Stimulated activated CD8-positive, alpha-beta memory T cell treated with anti-CD3 and anti-CD28 coated beads, Interleukin-7, amount 100 ng/mL, for 4 hours (primary cell): ENCODE data around the gene SLC30A7.
"Not testable (repeated sequence)": the region's sequence is repeated elsewhere in the genome, so short reads cannot be mapped to it uniquely, and the experiment has no call there.

Experiments
- DNase-seq, 2 donors: peaks; one replicate each; pipeline ENCODE4 v3.0.0-alpha.2; 2020; ENCODE audit warnings: low read depth in 2 of 2

SLC30A7 gene, protein sequence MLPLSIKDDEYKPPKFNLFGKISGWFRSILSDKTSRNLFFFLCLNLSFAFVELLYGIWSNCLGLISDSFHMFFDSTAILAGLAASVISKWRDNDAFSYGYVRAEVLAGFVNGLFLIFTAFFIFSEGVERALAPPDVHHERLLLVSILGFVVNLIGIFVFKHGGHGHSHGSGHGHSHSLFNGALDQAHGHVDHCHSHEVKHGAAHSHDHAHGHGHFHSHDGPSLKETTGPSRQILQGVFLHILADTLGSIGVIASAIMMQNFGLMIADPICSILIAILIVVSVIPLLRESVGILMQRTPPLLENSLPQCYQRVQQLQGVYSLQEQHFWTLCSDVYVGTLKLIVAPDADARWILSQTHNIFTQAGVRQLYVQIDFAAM

DNA sequence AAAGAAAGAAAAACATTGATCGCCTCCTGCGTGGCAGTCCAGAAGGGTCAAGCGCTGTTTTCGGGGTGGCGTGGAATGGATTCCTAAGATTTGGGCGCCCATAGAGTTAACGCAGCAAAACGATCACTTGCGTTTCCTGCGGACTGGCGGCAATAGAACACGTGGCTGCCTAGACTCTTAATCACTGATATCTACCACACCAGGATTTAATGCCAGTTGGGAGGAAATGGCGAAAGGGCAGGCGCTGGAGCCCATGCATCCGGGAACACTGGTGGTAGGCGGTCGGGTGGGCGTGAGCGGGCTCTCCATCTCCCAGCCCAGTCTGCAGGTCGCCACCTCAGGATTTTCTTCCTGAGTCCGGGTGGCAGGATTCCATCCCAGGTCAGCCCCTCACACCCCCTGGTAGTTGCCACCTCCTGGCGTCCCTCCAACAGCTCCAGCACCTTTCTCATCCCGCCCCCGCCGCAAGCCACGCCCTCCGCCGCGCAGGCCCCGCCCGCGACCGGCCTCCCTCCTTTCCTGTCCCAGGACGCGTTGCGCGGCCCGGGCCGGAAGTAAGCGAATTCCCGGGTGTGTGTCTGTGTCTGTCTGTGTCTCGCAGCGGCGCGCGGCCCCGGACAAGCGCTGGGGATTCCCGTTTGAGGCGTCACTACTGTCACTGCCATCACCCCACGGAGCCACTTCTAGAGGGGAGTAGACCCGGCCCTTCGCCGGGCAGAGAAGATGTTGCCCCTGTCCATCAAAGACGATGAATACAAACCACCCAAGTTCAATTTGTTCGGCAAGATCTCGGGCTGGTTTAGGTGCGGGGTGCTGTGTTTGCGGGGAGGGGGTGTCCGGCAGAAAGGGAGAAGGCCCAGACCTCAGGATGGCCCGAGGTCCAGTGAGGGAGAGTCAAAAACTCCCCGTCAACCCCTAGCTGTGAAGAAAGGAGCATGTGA, at the start of gene SLC30A7:
Gene SLC30A7, plus strand, starts transcription at position 551 of the 941 bp plus-strand sequence. Its CDS starts 173 bp downstream, at position 724.
- peak; percentile 93 to 95 for DNase-seq

DNA sequence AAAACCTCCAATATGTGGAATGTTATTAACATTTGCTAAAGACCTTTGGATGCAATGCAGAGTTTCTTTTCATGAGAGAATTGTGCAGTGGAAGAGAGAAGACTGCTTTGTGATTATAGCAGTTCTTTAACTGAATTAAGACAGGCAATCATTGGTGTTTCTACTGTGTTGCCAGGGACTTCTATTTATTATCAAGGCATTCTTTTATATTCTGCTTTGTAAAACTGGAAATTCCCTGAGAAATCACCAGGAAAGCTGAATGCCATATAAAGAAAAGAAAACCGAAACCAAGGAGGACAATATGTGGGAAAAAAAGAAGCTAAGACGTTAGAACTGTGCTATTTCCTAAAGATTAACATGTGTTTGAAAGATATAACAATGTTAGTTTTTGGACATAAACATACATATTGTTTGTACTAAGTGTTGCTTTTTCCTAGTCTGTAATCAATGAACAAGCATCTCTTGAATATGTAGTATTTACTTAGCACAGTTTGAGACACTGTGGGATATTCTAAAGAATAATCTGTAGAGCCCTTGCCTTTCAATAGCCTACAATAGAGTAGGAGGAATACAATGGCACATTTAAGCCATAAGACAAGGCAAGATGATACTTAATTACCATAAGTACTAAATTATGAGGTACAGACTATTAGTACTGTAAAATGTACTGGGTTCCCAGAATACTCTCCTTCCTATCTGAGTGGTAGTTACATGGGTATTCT, 48.4 kb upstream of the SLC30A7 start:
- DNase-seq: no peak

DNA sequence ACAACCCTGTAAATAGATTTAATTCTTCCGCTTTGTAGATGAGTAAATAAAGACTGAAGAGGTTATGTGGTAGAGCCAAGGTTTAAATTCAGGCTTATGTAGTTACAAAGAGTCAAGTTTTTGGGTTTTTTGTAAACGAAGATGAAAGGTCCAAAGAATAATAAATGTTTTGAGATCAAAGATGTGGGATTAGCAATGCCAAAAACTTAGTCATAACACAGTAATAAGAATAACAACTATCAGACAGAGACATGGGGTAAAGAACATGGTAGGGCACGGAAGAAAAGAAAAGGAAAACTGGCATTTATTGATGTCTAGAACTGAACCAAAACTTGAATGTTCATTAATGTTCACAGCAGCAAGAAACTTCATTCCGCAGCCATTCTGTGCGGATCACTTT, 44.2 kb upstream of the SLC30A7 start:
- DNase-seq: no peak

DNA sequence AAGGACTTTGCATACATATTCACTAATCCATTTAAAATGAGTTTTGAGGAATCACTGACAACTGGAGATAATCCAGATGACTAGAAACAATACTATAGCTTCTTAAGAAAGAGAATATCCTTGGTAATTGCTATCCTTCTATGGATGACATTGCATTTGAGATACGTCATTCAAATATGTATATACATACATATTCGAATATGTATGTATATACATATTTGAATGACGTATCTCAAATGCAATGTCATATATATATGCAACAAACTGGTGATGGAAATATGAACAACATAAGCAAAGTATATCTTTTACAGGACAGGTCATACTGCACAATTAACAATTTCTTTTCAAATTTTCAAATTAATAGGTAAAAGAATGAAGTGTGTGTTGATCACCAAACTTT, 42.9 kb upstream of the SLC30A7 start:
- no peak for DNase-seq

DNA sequence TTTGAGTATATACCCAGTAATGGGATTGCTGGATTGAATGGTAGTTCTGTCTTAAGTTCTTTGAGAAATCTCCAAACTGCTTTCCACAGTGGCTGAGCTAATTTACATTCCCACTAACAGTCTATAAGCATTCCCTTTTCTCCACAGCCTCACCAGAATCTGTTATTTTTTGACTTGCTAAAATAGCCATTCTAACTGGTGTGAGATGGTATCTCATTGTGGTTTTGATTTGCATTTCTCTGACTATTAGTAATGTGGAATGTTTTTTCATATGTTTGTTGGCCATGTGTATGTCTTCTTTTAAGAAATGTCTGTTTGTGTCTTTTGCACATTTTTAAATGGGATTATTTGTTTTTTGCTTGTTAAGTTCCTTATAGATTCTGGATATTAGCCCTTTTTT, 40.8 kb upstream of the SLC30A7 start:
- not testable (repeated sequence) for DNase-seq

DNA sequence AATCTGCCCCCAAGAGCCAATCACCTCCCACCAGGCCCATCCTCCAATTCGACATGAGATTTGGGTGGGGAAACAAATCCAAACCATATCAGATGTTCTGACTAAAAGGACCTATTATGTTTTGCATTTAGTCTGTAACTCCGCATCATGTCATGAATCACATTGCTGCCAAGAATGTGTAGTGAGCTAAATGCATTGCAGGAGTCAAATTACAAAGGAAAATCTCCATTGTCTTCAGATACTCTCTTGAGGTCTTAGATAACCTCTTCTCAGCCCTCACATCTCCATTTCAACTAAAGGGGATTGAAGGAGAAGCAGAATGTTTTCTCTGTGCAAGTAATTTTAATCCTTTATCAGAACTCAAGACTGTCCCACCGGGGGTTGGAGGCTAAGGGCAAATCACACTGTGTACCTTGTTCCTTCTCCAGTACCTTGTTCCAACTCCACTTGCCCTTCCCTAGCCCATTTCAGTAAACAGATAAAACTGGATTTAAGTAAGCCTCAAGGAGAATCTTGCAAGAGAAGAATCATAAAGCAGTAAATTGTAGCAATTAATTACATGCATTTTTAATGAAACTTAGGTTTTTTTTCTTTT, 35.4 kb upstream of the SLC30A7 start:
- no peak for DNase-seq

DNA sequence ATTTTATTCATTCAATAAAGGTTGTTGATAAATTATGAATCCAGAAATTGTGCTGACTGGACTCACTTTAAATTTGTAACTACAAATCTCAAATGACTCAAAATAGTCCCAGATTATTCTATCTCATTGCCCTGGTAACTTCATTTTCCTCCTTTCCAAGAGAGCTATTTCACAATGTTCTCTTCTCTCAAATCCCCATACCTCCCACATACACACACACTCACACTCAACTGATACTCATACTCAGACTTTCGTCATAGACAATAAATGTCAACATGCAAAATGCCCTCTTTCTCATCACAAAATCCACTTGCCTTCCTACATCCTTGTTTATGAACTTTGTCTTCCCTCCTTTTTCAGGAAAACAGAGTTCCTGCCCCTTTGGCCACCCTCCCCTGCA, 34.5 kb upstream of the SLC30A7 start:
- no peak for DNase-seq

DNA sequence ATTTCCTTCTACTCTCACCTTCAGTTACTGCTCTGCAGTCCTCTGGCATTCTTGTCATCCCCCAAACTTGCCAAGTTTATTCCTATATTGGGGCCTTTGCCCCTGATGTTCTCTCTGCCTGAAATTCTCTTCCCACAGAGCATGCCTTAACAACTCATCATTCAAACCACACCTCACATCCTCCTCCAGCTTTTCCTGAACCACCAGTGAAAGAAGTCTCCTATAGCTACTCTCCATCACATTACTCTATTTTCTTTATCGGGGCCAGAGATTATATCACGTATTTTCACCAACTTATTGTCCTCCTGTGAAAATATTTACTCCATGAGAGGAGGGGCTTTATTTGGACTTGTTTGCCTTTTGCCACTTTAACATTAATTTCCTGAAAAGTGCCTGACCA, 33.3 kb upstream of the SLC30A7 start:
- no peak for DNase-seq

DNA sequence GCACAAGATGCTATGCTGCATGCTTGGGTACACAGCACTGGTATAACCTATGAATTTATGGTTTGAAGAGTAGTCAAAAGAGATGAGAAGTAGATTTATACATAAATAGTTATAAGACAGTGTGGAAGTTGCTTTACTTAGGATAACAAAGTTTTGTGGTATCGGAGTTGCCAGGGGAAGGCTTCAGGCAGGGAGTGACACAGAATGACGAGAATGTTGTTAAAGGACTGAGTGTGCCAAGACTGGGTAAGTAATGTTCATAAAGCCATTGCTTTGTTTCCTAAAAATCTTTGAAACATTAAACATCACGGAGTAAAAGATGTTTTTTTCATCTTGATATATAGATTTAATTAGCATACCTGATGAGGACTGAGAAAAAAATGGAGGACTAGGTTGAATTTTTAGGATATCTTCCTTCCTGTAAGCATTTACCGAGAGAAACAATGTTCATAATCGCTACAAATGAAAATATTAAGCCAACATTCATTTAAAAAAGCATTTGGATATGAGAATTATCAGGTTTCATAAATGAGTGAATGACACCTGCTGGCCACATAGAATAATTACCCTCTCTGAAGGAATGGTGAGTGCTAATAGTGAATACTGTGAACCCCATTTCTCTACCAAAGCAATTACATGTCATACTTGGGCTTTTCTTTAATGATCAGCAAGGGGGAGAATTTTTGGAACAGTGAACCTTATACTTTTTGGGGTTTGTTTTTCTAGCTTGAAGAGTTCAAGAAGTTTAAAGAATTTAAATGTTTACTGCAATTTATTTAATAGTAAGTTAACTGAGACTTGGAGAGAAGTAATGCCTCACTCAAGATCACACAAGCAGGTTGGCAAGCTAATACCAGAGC, 29.6 kb upstream of the SLC30A7 start:
- no peak for DNase-seq

DNA sequence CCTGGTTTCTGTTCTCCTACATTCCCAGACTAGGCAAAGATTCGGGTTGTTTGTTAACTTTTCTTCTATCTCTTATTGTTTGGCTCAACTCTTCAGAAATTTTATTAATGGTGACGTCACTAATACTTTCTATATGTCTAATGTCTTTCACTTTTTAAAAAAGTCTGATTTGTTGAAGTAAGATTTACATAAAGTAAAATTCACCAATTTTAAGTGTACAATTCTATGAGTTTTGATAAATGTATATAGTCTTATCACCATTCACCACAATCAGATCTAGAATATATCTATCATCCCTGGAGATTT, 29.0 kb upstream of the SLC30A7 start:
- DNase-seq: no peak

DNA sequence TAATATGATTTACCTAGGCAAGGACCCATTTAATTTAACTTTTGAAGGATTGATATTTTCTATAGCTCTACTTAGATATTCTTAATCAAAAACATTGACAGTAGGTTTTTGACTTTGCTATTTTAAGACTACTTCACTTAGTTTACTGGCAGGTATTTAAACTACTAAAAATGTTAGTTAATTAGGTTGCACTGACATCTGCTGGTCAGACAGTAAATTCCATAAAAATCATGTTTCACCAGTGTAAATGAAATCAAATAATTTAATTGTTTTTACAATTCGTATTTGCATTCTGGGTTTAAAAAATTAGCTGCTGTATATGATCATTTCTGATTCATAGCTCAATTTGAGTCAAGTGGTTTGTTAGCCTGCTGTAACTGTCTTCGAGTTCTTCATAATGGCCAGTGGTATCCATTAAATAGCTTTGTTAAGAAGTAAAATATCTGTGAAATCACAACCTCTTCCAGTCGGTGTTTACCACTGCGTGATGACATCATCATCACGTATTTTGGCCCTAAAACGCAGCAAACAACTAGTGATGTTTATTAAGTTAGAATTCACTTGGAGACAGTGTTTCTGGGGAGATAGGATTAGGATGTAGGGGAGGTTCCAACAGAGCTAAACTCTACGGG, 27.4 kb upstream of the SLC30A7 start:
- DNase-seq: no peak

DNA sequence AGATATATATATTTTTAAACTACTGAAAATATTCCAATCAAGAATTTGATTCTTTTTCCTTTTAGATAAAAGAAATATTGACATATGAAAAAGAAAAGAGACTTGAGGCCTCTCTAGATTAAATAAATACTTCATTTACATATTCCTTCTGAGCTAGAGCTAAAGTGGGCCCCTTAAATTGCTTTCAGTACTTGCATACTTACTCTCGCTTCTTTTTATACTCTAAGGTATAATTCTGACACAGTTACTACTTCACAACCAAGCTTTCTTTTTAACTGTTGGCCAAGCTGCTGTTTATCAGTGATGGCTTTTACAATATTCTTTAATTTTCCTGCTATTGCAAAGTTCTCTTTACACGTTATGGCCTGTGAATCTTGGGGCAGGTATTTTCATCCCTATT, 25.9 kb upstream of the SLC30A7 start:
- no peak for DNase-seq

DNA sequence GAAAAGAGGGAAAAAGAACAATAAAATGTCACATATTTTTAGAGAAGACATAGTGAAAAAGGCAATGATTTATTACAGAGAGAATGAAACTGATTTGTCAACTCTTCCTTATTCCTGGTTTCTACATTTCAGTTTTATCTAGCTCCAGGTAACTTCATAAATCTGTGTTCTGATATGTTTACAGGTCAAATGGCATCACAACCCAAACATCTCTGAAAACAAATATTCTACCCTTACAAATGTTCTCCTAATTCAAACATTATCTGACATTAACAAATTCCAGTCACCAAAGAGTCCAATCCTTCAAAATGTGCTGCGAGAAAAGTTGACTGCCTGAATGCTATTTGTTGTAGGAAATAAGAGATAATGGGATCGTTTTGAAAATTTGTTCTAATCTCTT, 21.5 kb upstream of the SLC30A7 start:
- no peak for DNase-seq

DNA sequence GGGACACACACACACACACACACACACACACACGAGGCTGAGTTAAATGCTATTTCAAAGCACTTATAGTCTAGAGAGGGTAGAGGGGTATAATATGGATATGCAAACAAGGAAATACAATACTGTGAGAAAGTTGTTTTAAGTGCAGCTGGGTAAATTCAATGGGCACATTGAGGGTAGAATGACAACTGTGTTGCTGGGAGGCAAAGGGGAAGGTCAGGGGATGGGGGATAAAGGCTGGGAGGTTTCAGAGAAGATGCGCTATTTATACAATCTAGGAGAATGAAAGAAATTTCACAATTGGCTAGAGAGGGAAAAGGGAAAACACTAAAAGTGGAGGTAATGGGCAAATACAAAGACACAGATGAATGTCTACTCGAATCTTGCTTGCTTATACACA, 20.7 kb upstream of the SLC30A7 start:
- no peak for DNase-seq

DNA sequence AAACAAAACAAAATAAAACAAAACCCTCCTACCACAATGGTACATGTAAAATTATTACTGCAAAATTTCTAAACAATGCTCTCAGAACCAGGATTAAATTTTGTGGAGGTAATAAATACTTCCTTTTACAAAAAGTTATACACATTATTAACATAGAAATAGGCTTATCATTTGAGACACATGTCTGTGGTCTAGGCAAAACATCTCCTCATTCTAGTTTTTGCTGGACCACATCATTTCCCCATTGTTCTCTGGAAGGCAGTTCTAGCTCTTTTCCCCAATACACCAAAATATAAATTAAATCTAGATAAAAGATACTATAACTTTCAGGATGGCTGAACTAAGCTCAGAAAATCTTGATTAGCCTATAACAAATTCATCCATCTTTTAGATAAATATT, 19.6 kb upstream of the SLC30A7 start:
- no peak for DNase-seq

DNA sequence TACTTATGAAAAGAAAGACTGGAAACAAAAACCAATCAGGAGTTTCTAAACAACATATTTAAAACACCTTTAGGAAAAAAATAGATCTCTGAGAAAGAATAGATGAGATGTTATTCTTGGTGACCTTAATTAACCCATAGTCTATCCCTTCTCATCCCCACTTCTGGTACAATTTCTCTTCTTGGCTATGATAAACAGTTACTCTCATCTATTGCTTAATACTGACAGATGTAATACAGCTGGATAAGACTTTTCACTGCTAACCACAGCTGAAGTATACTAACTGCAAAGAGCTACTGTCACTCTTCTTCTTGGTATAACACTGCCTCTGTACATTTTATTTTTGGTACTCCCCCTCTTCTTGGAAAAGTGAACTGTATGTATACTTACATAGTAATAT, 16.5 kb upstream of the SLC30A7 start:
- DNase-seq: no peak

DNA sequence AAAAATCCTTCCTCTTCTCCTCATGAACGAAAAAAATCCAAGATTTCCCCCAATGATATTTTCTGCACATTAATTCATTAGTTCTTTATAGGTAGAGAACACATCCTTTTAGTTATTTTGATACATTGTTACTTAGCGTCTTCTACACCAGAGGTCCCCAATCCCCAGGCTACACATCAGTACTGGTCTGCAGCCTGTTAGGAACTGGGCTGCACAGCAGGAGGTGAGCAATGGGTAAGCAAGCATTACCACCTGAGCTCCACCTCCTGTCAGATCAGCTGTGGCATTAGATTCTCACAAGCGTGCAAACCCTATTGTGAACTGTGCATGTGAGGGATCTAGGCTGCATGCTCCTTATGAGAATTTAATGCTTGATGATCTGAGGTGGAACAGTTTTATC, 14.2 kb upstream of the SLC30A7 start:
- DNase-seq: no peak

DNA sequence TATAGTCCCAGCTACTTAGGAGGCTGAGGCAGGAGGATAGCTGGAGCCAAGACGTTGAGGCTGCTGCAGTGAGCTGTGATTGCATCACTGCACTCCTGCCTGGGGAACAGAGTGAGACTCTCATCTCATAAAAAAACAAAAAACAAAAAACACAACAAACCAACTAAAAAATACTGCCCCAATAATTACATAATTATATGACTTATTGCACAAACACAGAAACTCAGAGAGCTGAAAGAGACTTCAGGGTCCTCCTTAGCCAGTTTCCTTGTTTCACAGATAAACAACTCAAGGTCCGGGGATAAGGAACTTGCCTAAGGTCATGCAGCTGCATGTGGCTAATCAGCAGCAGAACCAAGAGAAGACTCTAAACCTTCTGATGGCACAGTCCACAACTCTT, 13.2 kb upstream of the SLC30A7 start:
- no peak for DNase-seq

DNA sequence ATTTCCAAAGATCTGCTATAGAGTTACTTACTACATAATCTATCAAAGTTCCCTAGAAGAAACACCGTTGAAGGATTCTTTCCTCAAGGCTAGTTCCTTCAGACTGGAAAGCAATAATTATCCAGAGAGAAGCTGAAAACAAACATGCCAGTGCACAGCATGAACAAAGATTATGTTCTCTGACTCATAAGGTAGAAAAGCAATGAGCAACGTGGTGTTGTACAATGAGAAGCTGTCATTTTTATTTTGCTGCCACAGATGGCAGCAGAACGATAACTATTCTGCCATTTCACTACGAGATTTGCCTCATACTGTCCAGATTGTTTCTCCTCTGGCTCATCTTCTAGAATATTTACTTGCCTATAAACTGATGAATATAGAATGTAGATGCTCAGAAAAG, 11.9 kb upstream of the SLC30A7 start:
- DNase-seq: no peak

DNA sequence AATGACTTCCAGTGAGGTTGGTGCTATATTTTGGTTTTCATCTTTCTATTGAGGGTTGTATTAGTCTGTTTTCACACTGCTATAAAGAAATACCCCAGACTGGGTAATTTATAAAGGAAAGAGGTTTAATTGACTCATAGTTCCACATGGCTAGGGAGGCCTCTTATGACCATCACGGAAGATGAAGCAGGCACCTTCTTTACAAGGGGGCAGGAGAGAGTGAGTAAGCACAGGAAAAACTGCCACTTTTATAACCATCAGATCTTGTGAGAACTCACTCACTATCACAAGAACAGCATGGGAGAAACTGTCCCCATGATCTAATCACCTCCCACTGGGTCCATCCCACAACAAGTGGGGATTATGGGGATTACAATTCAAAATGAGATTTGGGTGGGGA, 6.9 kb upstream of the SLC30A7 start:
- not testable (repeated sequence) for DNase-seq
